Measurements from ENCODE around the gene PDGFA. TPM values are rescaled to one million over a fixed set of nuclear protein-coding genes. Genes with fewer than 3 reads are reported as not detected.
A peak's percentile ranks its signal among the peaks of the same experiment; 100 is the strongest.

PDGFA gene
- total and polyA plus RNA-seq, 3 donors from 2014 or later, result 7.2 to 13.8 (median 13.8) TPM

GRCh38 chr7:516606-517456 lies 2.8 kb downstream of the PDGFA start:
- intact Hi-C loops (cut with DNase I; ENCODE audit: low total_unique reads), result no loop called here
- H3K36me3 ChIP-seq (ENCODE audit: low read depth, missing control alignments), result no peaks in the 10 kb centered on the region
- peak overlapping the region; percentile 38 to 60 for H3K4me3 ChIP-seq
- H3K27me3 ChIP-seq, result no peaks in the 10 kb centered on the region
- no peaks in the 10 kb centered on the region for H3K9me3 ChIP-seq
- TF ChIP-seq POLR2A (IDR thresholded peaks at IDR 0.05), result no peak
- no peak for TF ChIP-seq CTCF (IDR thresholded peaks at IDR 0.05)
- no peak for DNase-seq
- peak overlapping the region in 1 of 2 donors; percentile 79 for H3K27ac ChIP-seq
- 4 to 18% methylated on average over 17 to 78 of the region's 83 CpGs for WGBS, 2 donors
- peaks cover 33% of the 10 kb centered on the region for H3K4me1 ChIP-seq

GRCh38 chr7:516216-516605 lies 3.4 kb downstream of the PDGFA start:
- Histone ChIP-seq H3K27me3 (no peaks in the 10 kb centered on the region), H3K4me3 (peak overlapping the region in 1 of 2 donors; percentile 60), H3K4me1 (peaks cover 26% of the 10 kb centered on the region), H3K9me3 (no peaks in the 10 kb centered on the region), H3K27ac (no peak overlapping the region), H3K36me3 (ENCODE audit: low read depth, missing control alignments) (no peaks in the 10 kb centered on the region)
- DNase-seq, result no peak
- intact Hi-C loops (cut with DNase I; ENCODE audit: low total_unique reads), result no loop called here
- TF ChIP-seq POLR2A (IDR thresholded peaks at IDR 0.05) (no peak), CTCF (IDR thresholded peaks at IDR 0.05) (no peak)
- 26 to 30% methylated on average over 13 of the region's 13 CpGs for WGBS, 2 donors

GRCh38 chr7:515628-516027 lies 4.0 kb downstream of the PDGFA start:
- TF ChIP-seq CTCF (IDR thresholded peaks at IDR 0.05), result no peak
- WGBS, 2 donors, result 65 to 68% methylated on average over 9 to 10 of the region's 10 CpGs
- peaks cover 21% of the 10 kb centered on the region for H3K4me1 ChIP-seq
- H3K4me3 ChIP-seq, result no peak overlapping the region
- no peaks in the 10 kb centered on the region for H3K36me3 ChIP-seq (ENCODE audit: low read depth, missing control alignments)
- no peak overlapping the region for H3K27ac ChIP-seq
- no peak for DNase-seq
- intact Hi-C loops (cut with DNase I; ENCODE audit: low total_unique reads), result no loop called here
- H3K9me3 ChIP-seq, result no peaks in the 10 kb centered on the region
- H3K27me3 ChIP-seq, result no peaks in the 10 kb centered on the region

- Histone ChIP-seq H3K27ac (no peak overlapping the region), H3K36me3 (ENCODE audit: low read depth, missing control alignments) (no peaks in the 10 kb centered on the region), H3K27me3 (no peaks in the 10 kb centered on the region), H3K4me3 (no peak overlapping the region), H3K9me3 (no peaks in the 10 kb centered on the region), H3K4me1 (peaks cover 15% of the 10 kb centered on the region)
- no peak for TF ChIP-seq POLR2A (IDR thresholded peaks at IDR 0.05)
- no peak for TF ChIP-seq CTCF (IDR thresholded peaks at IDR 0.05)
- DNase-seq, result no peak
- intact Hi-C loops (cut with DNase I; ENCODE audit: low total_unique reads), result no loop called here
- 51 to 71% methylated on average over 13 to 25 of the region's 25 CpGs for WGBS, 2 donors
These were observed 4.7 kb downstream of the PDGFA start for GRCh38 chr7:514651-515598.
